Measurements from ENCODE around the gene ZNF638.

The ZNF638 gene

DNA sequence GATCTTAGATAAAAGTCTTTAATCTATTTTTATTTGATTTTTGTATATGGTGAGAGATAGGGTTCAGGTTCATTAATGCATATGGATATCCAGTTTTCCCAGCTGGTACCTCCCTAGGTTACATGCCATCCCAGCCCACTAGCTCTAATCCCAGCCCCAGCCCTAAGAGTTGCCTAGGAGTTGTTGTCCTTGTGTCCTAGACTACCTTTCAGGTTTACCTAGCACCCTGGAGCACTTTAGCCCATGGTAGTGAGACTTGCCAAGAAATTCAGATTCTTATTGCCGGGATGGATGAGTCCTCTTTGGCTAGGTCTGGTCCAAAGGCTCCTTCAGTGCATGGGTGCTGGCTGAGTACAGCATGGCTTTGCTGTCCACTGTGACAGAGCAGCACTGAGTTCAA is 40.5 kb downstream of the ZNF638 start:
- H3K27ac ChIP-seq (ENCODE audit: extremely low read depth, low read depth, low read length): no peak overlapping the region
- POLR2A ChIA-PET: no interaction called here
- CTCF ChIA-PET: interaction anchor here (0.7 to 1.0 kb wide), 2 partner anchors 62 to 88 kb away, joined by 3 to 4 read pairs; no protein-coding TSS in a partner anchor
- H3K36me3 ChIP-seq (ENCODE audit: control insufficient read depth in 2 of 2, insufficient read depth in 1 of 2, low read length in 2 of 2): peaks cover 56 to 74% of the 10 kb centered on the region in 2 experiments
- TF ChIP-seq, protein P1, sequence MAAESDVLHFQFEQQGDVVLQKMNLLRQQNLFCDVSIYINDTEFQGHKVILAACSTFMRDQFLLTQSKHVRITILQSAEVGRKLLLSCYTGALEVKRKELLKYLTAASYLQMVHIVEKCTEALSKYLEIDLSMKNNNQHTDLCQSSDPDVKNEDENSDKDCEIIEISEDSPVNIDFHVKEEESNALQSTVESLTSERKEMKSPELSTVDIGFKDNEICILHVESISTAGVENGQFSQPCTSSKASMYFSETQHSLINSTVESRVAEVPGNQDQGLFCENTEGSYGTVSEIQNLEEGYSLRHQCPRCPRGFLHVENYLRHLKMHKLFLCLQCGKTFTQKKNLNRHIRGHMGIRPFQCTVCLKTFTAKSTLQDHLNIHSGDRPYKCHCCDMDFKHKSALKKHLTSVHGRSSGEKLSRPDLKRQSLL (tag by site-specific recombination; IDR thresholded peaks at IDR 0.05): no peak
- TF ChIP-seq, protein P2, sequence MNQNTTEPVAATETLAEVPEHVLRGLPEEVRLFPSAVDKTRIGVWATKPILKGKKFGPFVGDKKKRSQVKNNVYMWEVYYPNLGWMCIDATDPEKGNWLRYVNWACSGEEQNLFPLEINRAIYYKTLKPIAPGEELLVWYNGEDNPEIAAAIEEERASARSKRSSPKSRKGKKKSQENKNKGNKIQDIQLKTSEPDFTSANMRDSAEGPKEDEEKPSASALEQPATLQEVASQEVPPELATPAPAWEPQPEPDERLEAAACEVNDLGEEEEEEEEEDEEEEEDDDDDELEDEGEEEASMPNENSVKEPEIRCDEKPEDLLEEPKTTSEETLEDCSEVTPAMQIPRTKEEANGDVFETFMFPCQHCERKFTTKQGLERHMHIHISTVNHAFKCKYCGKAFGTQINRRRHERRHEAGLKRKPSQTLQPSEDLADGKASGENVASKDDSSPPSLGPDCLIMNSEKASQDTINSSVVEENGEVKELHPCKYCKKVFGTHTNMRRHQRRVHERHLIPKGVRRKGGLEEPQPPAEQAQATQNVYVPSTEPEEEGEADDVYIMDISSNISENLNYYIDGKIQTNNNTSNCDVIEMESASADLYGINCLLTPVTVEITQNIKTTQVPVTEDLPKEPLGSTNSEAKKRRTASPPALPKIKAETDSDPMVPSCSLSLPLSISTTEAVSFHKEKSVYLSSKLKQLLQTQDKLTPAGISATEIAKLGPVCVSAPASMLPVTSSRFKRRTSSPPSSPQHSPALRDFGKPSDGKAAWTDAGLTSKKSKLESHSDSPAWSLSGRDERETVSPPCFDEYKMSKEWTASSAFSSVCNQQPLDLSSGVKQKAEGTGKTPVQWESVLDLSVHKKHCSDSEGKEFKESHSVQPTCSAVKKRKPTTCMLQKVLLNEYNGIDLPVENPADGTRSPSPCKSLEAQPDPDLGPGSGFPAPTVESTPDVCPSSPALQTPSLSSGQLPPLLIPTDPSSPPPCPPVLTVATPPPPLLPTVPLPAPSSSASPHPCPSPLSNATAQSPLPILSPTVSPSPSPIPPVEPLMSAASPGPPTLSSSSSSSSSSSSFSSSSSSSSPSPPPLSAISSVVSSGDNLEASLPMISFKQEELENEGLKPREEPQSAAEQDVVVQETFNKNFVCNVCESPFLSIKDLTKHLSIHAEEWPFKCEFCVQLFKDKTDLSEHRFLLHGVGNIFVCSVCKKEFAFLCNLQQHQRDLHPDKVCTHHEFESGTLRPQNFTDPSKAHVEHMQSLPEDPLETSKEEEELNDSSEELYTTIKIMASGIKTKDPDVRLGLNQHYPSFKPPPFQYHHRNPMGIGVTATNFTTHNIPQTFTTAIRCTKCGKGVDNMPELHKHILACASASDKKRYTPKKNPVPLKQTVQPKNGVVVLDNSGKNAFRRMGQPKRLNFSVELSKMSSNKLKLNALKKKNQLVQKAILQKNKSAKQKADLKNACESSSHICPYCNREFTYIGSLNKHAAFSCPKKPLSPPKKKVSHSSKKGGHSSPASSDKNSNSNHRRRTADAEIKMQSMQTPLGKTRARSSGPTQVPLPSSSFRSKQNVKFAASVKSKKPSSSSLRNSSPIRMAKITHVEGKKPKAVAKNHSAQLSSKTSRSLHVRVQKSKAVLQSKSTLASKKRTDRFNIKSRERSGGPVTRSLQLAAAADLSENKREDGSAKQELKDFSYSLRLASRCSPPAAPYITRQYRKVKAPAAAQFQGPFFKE (tag by site-specific recombination; IDR thresholded peaks at IDR 0.05; ENCODE audit: borderline replicate concordance): no peak
- H3K9me3 ChIP-seq (ENCODE audit: control insufficient read depth, insufficient read depth, low read depth, low read length): no peaks in the 10 kb centered on the region
- no peak overlapping the region for H3K4me3 ChIP-seq (ENCODE audit: low read depth, low read length)
- H3K4me1 ChIP-seq (ENCODE audit: control insufficient read depth, insufficient read depth, low read length): no peaks in the 10 kb centered on the region

DNA sequence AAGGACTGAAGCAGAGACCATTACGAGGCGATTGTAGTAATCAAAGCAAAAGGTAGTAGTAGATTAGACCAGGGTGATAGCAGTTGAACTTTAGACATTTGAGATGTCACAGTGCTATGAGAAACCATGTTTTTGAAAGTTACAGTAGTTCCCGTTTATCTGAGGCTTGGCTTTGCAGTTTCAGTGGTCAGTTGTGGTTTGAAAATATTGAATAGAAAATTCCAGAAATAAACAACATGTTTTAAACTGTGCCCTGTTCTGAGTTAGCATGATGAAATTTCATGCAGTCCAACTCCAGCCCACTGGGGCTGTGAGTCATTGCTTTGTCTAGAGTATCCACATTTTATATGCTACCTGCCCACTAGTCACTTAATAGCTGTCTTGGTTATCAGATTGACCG is 47.5 kb downstream of the ZNF638 start:
- Histone ChIP-seq H3K4me1 (ENCODE audit: control insufficient read depth, insufficient read depth, low read length) (no peaks in the 10 kb centered on the region), H3K27ac (ENCODE audit: extremely low read depth, low read depth, low read length) (no peak overlapping the region), H3K9me3 (ENCODE audit: control insufficient read depth, insufficient read depth, low read depth, low read length) (no peaks in the 10 kb centered on the region), H3K4me3 (ENCODE audit: low read depth, low read length) (no peak overlapping the region), H3K36me3 (ENCODE audit: control insufficient read depth in 2 of 2, insufficient read depth in 1 of 2, low read length in 2 of 2) (peaks cover 55 to 56% of the 10 kb centered on the region in 2 experiments)
- ChIA-PET CTCF (no interaction called here), POLR2A (interaction anchor here (0.6 kb wide), 1 partner anchor 413 kb away, joined by 5 read pairs; no protein-coding TSS in a partner anchor)
- 0 out of 2 replicates have a peak, but pooled peaks have one; percentile 15 for TF ChIP-seq ZNF394 (tag by site-specific recombination; IDR thresholded peaks at IDR 0.05; ENCODE audit: borderline replicate concordance)
- TF ChIP-seq, protein P3, sequence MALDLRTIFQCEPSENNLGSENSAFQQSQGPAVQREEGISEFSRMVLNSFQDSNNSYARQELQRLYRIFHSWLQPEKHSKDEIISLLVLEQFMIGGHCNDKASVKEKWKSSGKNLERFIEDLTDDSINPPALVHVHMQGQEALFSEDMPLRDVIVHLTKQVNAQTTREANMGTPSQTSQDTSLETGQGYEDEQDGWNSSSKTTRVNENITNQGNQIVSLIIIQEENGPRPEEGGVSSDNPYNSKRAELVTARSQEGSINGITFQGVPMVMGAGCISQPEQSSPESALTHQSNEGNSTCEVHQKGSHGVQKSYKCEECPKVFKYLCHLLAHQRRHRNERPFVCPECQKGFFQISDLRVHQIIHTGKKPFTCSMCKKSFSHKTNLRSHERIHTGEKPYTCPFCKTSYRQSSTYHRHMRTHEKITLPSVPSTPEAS (tag by site-specific recombination; IDR thresholded peaks at IDR 0.05): no peak
- TF ChIP-seq ZNF660 (tag by site-specific recombination; IDR thresholded peaks at IDR 0.05): 0 out of 2 replicates have a peak, but pooled peaks have one; percentile 48
- 0 out of 2 replicates have a peak, but pooled peaks have one; percentile 44 for TF ChIP-seq KLF16 (tag by site-specific recombination; IDR thresholded peaks at IDR 0.05)
- TF ChIP-seq, protein P4, sequence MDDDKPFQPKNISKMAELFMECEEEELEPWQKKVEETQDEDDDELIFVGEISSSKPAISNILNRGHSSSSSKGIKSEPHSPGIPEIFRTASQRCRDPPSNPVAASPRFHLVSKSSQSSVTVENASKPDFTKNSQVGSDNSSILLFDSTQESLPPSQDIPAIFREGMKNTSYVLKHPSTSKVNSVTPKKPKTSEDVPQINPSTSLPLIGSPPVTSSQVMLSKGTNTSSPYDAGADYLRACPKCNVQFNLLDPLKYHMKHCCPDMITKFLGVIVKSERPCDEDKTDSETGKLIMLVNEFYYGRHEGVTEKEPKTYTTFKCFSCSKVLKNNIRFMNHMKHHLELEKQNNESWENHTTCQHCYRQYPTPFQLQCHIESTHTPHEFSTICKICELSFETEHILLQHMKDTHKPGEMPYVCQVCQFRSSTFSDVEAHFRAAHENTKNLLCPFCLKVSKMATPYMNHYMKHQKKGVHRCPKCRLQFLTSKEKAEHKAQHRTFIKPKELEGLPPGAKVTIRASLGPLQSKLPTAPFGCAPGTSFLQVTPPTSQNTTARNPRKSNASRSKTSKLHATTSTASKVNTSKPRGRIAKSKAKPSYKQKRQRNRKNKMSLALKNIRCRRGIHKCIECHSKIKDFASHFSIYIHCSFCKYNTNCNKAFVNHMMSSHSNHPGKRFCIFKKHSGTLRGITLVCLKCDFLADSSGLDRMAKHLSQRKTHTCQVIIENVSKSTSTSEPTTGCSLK (tag by site-specific recombination; IDR thresholded peaks at IDR 0.05): no peak
- TF ChIP-seq ZNF560 (tag by site-specific recombination; IDR thresholded peaks at IDR 0.05; ENCODE audit: borderline replicate concordance): no peak
- no peak for TF ChIP-seq ZNF626 (tag by site-specific recombination; IDR thresholded peaks at IDR 0.05)
- TF ChIP-seq, protein P5, sequence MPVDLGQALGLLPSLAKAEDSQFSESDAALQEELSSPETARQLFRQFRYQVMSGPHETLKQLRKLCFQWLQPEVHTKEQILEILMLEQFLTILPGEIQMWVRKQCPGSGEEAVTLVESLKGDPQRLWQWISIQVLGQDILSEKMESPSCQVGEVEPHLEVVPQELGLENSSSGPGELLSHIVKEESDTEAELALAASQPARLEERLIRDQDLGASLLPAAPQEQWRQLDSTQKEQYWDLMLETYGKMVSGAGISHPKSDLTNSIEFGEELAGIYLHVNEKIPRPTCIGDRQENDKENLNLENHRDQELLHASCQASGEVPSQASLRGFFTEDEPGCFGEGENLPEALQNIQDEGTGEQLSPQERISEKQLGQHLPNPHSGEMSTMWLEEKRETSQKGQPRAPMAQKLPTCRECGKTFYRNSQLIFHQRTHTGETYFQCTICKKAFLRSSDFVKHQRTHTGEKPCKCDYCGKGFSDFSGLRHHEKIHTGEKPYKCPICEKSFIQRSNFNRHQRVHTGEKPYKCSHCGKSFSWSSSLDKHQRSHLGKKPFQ (tag by site-specific recombination; IDR thresholded peaks at IDR 0.05): no peak
- TF ChIP-seq ZNF341 (tag by site-specific recombination; IDR thresholded peaks at IDR 0.05; ENCODE audit: low read depth): no peak
- no peak for TF ChIP-seq ZBTB1 (tag by site-specific recombination; IDR thresholded peaks at IDR 0.05)
- no peak for TF ChIP-seq ZNF214 (tag by site-specific recombination; IDR thresholded peaks at IDR 0.05; ENCODE audit: borderline replicate concordance)
